GM19328 (cell line): ENCODE measurements around the gene EDA.
"Not testable (repeated sequence)": the region's sequence is repeated elsewhere in the genome, so short reads cannot be mapped to it uniquely, and the experiment has no call there.

Experiments used
- ATAC-seq: cut with Tn5 transposase; IDR thresholded peaks from one replicate; pipeline ENCODE4 v1.9.1; 2021; ENCODE audit warnings: mild to moderate bottlenecking, moderate library complexity; ENCODE audit not compliant: unreplicated experiment

EDA gene

GRCh38 chrX:69741721-69742120, 125.8 kb downstream of the EDA start:
- ATAC-seq: no peak

DNA sequence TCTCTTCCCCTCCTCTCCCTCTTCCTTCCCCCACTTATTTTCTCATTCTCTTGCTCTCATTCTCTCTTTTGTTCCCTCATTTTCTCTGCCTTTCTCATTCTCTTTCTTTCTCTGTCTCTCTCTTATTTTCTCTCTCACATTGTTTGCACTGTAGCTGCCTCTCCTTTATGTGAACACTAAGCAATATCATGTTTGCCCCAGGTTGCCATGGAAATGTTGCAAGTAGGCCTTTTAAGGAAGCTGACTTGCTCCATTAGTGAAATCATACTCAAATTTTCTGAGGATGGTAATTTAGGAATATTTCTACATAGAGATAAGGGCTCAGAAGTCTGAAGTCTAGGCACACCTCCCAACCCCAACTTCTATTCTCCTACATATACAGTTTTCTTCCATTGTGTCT, 130.1 kb downstream of the EDA start:
- no peak for ATAC-seq

- no peak for ATAC-seq
These were observed 132.1 kb downstream of the EDA start for GRCh38 chrX:69748055-69748454.

GRCh38 chrX:69759921-69760625, 144.2 kb downstream of the EDA start:
- no peak for ATAC-seq

- ATAC-seq: no peak
These were observed 145.7 kb downstream of the EDA start for GRCh38 chrX:69761633-69762032.

DNA sequence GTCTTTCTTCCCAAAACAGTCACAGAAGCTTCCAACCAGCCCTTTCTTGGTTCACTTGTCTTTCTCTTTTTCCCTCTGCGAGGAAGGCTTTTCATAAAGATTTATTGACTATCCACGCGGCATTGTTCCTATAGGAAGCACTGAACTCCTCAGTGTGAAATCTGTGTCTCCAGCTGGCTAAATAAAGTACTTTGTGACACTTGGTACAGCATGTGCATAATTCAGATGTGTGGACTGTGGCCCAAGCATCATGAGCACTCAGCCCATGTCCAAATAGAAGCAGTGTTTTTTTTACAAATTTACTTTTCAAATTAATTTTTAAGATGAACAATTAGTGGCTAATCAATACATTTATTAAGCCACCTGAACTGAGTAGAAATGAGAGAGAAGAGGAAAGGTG, 146.4 kb downstream of the EDA start:
- no peak for ATAC-seq

DNA sequence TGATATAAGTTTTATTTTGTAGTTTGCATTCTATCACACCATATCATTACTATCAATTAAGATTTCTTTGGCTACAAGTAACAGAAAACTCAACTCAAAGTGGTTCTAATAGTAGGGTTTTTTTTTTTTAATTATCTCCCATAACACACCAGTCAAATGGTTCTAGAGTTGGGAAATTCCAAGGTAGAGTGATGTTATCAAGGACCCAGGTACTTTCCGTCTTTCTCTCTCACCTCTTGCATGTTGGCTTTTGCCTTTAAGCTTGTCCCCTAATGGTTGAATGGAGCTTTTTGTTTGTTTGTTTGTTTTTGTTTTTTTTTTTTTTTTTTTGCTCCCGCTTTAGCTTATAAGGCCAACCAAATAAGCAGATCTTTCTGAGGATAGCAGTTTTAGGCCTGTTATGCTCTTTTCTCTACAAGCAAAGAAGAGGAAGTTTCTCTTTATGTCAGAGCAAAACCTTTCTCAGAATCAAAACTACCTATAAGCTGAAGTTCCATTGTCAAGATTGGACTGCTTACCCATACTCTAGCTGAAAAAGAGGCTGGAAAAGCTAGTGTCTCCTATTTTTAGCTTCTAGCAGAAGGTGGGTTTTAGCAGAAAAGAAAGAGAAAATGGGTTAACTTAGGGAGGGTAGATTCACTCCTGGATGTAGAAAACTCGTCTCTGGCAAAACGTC, 177.5 kb downstream of the EDA start:
- ATAC-seq: no peak

DNA sequence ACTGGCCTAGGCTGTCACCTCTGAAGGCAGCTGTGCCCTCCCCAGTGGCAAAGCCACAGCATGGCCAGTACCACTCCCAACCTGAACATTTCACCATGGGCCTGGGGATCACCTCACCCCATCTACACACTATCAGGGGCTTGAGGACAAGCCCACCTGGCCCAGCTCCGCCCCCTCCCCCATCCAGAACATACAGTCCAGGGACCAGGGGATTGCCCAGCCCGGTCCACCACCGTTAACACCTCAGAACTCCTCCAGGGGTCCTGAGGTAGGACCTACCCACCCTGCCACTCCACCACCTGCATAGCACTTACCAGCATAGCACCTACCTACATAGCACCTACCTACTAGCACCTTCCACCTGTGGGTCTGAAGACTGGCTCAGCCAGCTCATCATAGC, 179.8 kb downstream of the EDA start:
- ATAC-seq: no peak

DNA sequence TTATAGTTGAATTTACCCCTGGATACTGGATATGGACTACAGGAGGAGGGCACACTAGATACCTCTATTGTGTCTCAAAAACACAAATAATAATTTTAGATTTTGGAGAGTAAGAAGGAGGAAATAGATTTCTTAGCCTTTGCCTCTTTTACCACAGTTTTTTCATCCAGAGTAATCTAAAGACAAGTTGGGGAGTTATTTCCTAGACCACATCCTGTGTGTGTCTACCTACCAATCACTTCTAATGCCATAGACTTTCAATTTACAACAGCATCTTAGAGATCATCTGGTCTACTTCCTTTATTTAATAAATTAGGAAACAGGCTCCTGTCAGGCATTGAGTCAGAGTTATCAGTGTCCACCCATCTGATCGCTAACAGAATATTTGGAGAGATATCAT, 191.5 kb downstream of the EDA start:
- no peak for ATAC-seq

- no peak for ATAC-seq
These were observed 192.5 kb downstream of the EDA start for GRCh38 chrX:69808375-69808774.

DNA sequence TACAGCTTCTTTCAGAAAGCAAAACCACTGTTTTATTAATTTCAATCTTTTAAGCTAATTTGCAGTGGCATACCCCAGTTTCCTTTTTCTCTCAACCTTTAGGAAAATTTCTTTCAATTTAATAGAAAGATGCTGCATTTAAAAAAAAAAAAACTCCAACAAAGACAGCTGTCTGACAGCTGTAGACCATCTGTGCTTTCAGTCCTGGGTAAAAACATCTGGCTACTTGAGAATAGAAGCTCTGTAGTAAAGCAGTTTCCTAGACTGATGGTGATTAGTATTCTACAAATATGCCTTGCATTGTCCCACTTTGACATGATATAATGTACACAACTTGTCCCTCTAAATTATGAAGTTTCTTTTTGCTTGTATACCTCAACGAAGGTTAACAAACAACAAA, 197.8 kb downstream of the EDA start:
- no peak for ATAC-seq

GRCh38 chrX:69815063-69815462, 199.2 kb downstream of the EDA start:
- no peak for ATAC-seq

DNA sequence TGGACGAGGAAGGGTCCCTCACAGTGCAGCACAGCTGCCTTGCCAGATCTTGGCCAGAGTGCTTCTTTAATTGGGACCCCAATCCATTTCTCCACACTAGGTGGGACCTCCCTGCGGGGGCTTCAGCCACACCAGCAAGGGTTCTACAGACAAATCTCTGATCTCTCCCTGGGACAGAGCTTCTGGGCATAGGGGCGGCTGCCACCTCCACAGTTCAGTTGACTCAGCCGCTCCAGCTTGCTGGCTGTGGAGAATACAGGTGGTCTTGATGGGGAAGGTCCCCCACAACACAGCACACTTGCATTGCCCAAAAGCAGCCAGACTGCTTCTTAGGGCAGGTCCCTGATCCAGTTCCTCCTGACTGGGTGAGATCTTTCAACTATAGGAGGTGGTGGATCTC, 199.6 kb downstream of the EDA start:
- ATAC-seq: no peak

GRCh38 chrX:69844636-69845035, 228.7 kb downstream of the EDA start:
- ATAC-seq: no peak

- not testable (repeated sequence) for ATAC-seq
These were observed 244.1 kb downstream of the EDA start for GRCh38 chrX:69859999-69860398.

- no peak for ATAC-seq
These were observed 260.3 kb downstream of the EDA start for GRCh38 chrX:69876221-69876620.

DNA sequence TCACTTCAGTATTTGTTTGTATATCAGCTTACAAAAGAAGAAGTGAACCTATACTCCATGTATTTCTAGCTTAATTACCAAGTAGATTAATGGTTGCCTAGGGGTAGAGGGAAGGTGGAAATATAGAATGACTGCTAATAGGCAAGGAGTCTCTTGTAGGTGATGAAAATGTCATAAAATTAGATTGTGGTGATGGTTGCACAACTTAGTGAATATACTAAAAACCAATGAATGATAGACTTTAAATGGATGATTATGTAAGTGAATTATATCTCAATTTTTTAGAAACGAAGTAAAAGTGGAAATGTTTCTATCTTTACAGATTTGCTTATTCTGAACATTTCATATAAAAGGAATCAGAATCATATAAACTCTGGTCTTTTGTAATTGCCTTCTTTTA, 268.3 kb downstream of the EDA start:
- ATAC-seq: no peak

DNA sequence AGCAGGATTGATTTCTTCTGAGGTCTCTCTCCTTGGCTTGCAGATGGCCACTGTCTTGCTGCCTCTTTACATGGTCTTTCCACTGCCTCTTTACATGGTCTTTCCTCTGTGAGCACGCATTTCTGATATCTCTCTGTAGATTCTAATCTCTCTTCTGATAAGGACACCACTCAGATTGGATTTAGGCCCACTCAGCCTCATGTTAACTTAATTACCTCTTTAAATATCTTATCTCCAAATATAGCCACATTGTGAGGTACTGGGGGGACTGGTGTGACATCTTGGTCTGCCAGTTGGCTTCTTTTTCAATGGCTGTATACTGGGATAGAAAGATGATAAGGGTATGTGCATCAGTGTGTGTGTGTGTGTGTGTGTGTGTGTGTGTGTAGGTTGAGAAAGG, 280.1 kb downstream of the EDA start:
- no peak for ATAC-seq

GRCh38 chrX:69900491-69900890, 284.6 kb downstream of the EDA start:
- no peak for ATAC-seq

GRCh38 chrX:69906447-69906846, 290.5 kb downstream of the EDA start:
- ATAC-seq: no peak

DNA sequence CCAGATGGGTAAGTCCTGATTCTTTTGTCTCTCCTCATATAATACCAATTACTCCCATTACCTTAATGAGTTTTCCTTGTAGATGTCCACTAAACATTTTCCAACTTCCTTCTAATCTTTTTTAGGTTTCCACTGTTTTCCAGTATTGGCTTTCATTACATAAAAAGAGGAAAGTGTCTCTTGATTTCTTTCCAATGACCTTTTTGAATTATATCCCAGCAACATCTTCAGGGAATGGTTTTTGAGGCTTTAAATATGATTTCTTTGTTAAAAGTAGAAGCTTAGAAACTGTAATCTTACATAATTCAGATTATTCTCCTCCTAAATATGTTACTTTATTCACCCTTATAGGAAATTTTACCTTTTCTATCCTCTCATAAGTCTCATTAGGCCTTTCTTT, 298.9 kb downstream of the EDA start:
- no peak for ATAC-seq

GRCh38 chrX:69919749-69920148, 303.8 kb downstream of the EDA start:
- ATAC-seq: no peak

DNA sequence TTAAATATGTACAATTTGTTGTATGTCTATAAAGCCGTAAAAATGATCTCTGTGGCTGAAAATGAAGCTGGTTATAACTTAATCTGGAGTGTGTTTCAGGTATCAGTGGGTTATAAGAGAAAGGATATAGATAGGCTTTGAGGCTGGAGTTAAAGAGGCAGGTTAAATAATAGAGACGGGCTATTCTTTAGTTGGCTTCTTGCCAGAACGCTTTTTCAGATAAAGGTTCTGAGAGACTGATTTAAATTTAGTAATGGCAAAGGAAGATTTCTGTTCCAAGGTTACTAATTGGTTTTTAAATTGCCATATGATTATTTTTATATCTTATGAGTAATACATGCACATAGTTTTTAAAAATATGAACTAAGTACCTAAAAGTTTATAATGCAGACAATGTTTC, 316.4 kb downstream of the EDA start:
- ATAC-seq: no peak
